Measurements from ENCODE around the gene OR1F1. TPM values are rescaled to one million over a fixed set of nuclear protein-coding genes. Genes with fewer than 3 reads are reported as not detected.
A peak's percentile ranks its signal among the peaks of the same experiment; 100 is the strongest.
"Not testable (repeated sequence)": the region's sequence is repeated elsewhere in the genome, so short reads cannot be mapped to it uniquely, and the experiment has no call there.

The OR1F1 gene
- total RNA-seq, result not detected
- polyA plus RNA-seq, result not detected
- long read RNA-seq, donor 1, result 0 reads
- long read RNA-seq, donor 2, result 0 reads
- long read RNA-seq, donor 3, result 0 reads
- long read RNA-seq, donor 4, result 0 reads
- long read RNA-seq, donor 5, result 0 reads
- long read RNA-seq, donor 6, result 0 reads
- long read RNA-seq, donor 7, result 0 reads
- long read RNA-seq, donor 8, result 0 reads
- long read RNA-seq, donor 9, result 0 reads
- long read RNA-seq, donor 10, result 0 reads

DNA sequence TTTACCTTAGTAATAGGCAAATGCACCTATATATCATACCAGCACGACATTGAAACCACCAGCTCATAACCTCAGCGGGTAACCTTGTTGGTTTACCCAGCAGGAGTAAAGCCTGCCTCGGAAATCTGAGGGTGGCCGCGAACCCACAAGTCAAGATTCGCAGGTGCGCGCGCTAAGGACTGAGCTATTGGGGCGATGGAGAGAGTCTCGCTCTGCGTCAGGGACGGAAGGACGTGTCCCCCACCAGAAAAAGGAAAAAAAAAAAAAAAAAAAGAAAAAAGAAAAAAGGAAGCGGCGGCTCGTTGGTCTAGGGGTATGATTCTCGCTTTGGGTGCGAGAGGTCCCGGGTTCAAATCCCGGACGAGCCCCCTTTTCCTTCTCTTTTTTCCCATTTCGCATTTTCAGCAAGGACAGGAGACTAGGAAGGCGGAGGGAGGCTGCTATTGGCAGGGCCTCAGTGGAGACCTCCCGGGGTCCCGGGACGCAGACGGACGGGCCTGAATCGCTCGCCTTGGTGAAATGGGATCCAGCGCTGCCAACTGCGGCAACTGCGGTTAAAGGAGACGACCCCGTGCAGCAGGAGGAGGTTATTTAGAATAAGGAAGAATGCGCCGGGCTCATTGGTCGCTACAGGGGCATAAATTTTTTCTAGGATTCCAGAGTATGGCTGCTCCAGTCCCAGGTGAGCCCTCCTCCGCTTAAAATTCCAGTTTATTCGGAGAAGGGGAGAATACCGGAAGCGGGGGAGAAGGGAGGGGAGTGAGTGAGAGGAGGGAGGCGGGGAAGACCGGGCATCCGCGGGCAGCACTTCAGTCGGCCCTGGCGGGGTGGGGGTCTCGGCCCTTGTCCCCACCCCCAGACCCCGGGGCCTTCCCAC lies at the start of gene OR1F1:
OR1F1 (plus strand) TSS at position 407 of the 877 bp plus-strand sequence.
- DNase-seq, result peak in 1 of 2 donors; percentile 38
- H3K4me1 ChIP-seq, result peaks cover 21 to 42% (median 30%) of the 10 kb centered on the region in 4 donors
- H3K27me3 ChIP-seq, result peaks cover 58 to 100% (median 90%) of the 10 kb centered on the region in 3 donors
- intact Hi-C loops (cut with DNase I; ENCODE audit: low total_unique reads), result no loop called here
- TF ChIP-seq POLR2A (IDR thresholded peaks at IDR 0.05) (no peak), EP300 (IDR thresholded peaks at IDR 0.05) (no peak), POLR2AphosphoS5 (IDR thresholded peaks at IDR 0.05) (no peak)
- TF ChIP-seq, protein P1, sequence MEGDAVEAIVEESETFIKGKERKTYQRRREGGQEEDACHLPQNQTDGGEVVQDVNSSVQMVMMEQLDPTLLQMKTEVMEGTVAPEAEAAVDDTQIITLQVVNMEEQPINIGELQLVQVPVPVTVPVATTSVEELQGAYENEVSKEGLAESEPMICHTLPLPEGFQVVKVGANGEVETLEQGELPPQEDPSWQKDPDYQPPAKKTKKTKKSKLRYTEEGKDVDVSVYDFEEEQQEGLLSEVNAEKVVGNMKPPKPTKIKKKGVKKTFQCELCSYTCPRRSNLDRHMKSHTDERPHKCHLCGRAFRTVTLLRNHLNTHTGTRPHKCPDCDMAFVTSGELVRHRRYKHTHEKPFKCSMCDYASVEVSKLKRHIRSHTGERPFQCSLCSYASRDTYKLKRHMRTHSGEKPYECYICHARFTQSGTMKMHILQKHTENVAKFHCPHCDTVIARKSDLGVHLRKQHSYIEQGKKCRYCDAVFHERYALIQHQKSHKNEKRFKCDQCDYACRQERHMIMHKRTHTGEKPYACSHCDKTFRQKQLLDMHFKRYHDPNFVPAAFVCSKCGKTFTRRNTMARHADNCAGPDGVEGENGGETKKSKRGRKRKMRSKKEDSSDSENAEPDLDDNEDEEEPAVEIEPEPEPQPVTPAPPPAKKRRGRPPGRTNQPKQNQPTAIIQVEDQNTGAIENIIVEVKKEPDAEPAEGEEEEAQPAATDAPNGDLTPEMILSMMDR (IDR thresholded peaks at IDR 0.05), result no peak
- H3K36me3 ChIP-seq, result no peaks in the 10 kb centered on the region
- H3K27ac ChIP-seq, result no peak within 1 kb of the TSS
- WGBS, 5 donors, result 2 to 6% (median 4%) methylated on average over 43 to 51 of the region's 51 CpGs
- peaks cover 0 to 38% (median 11%) of the 10 kb centered on the region in 4 donors for H3K9me3 ChIP-seq
- H3K4me3 ChIP-seq, result peak within 1 kb of the TSS in 2 of 4 donors; percentile 2 to 22

DNA sequence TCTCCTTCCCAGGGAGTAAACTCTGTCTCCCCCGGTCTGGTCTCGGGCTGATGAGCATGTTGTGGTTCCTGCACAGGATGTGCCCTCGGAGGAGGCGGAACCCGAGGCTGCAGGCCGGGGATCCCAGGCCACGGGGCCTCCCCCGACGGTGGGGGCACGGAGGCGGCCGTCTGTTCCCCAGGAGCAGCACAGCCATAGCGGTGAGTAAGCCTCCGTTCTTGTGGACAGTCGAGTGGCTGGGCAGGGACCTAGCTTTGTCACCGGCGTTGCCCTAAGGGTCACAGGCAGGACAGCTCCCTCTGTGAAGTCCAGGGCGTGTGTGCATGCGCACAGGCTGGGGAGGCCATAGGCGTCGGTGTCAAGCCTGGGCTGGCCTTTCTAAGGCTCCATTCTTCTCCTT lies 49.7 kb upstream of the OR1F1 start:
- no peaks in the 10 kb centered on the region for H3K27me3 ChIP-seq
- TF ChIP-seq, protein P1 (IDR thresholded peaks at IDR 0.05), result no peak
- TF ChIP-seq EP300 (IDR thresholded peaks at IDR 0.05), result no peak
- no peak for TF ChIP-seq POLR2A (IDR thresholded peaks at IDR 0.05)
- no peak for TF ChIP-seq POLR2AphosphoS5 (IDR thresholded peaks at IDR 0.05)
- H3K36me3 ChIP-seq, result peaks cover 24 to 62% (median 60%) of the 10 kb centered on the region in 4 donors
- no peaks in the 10 kb centered on the region for H3K9me3 ChIP-seq
- no peak for DNase-seq
- peaks cover 16 to 26% (median 20%) of the 10 kb centered on the region in 4 donors for H3K4me1 ChIP-seq
- H3K4me3 ChIP-seq, result no peak overlapping the region
- 91 to 93% (median 91%) methylated on average over 15 to 21 of the region's 21 CpGs for WGBS, 5 donors
- H3K27ac ChIP-seq, result no peak overlapping the region
- intact Hi-C loops (cut with DNase I; ENCODE audit: low total_unique reads), result no loop called here

DNA sequence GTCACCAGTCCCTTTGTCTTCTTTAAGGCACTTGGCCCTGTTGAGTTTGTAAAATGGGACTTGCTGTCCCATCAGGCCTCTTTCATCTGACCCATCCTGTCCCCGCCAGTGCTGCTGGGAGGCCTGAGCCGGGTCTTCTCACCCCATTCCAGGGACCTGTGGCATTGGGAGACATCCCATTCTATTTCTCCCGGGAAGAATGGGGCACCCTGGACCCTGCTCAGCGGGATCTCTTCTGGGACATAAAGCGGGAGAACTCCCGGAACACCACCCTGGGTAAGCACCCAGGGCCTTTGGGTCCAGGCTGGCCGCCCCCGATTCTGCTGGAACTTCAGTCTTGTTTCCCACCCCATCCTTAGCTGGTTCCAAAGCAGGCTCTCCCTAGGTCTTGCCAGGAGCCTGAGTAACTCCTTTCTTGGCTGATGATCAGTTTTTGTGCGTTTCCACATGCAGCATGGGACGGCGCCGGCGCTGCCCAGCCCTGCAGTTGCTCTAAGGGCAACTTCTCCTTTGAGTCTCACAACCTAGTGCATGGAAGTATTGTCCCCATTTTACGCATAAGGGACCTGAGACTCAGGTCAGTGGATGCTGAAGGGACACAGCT lies 49.1 kb upstream of the OR1F1 start:
- Histone ChIP-seq H3K4me1 (peaks cover 10 to 21% (median 15%) of the 10 kb centered on the region in 4 donors), H3K27me3 (no peaks in the 10 kb centered on the region), H3K9me3 (no peaks in the 10 kb centered on the region), H3K36me3 (peaks cover 24 to 62% (median 60%) of the 10 kb centered on the region in 4 donors), H3K27ac (no peak overlapping the region), H3K4me3 (no peak overlapping the region)
- intact Hi-C loops (cut with DNase I; ENCODE audit: low total_unique reads), result no loop called here
- 89 to 96% (median 92%) methylated on average over 14 of the region's 14 CpGs for WGBS, 5 donors
- TF ChIP-seq POLR2AphosphoS5 (IDR thresholded peaks at IDR 0.05) (no peak), POLR2A (IDR thresholded peaks at IDR 0.05) (no peak), EP300 (IDR thresholded peaks at IDR 0.05) (no peak)
- TF ChIP-seq, protein P1 (IDR thresholded peaks at IDR 0.05), result no peak
- no peak for DNase-seq

DNA sequence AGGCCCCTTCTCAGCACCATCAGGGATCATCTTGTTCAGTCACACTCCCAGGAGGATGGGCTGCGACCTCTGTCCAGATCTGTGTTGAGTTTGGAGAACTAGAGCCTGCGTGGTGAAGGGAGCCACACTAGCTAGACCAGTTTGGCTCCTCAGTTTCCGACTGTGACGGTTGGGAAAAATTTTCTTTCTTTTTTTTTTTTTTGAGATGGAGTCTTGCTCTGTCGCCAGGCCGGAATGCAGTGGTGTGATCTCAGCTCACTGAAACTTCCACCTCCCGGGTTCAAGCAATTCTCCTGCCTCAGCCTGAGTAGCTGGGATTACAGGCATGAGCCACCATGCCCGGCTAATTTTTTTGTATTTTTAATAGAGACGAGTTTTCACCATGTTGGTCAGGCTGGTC lies 48.4 kb upstream of the OR1F1 start:
- H3K27ac ChIP-seq; intact Hi-C loops (cut with DNase I; ENCODE audit: low total_unique reads); H3K4me3 ChIP-seq; H3K27me3 ChIP-seq; H3K9me3 ChIP-seq; DNase-seq: not testable (repeated sequence)
- H3K4me1 ChIP-seq, result peaks cover 7 to 18% (median 12%) of the 10 kb centered on the region in 4 donors
- peaks cover 24 to 62% (median 60%) of the 10 kb centered on the region in 4 donors for H3K36me3 ChIP-seq
- 88 to 90% (median 89%) methylated on average over 9 of the region's 9 CpGs for WGBS, 5 donors

All from stomach (tissue), 19 donors.